ENCODE data around the gene CNTN5.

GRCh38 chr11:100235085-100235484 lies 1214.3 kb downstream of the CNTN5 start:
- TF ChIP-seq ARNTL (CRISPR knock-in tag; IDR thresholded peaks at IDR 0.05; ENCODE audit: borderline replicate concordance, low read depth) (no peak), ZNF565 (CRISPR knock-in tag; conservative IDR thresholded peaks at IDR 0.05; ENCODE audit: low read depth) (no peak), ZNF8 (CRISPR knock-in tag; IDR thresholded peaks at IDR 0.05) (no peak), RARB (CRISPR knock-in tag; IDR thresholded peaks at IDR 0.05) (no peak), ZFP3 (CRISPR knock-in tag; IDR thresholded peaks at IDR 0.05) (no peak), TOX (CRISPR knock-in tag; IDR thresholded peaks at IDR 0.05; ENCODE audit: borderline replicate concordance) (no peak), ZNF70 (CRISPR knock-in tag; IDR thresholded peaks at IDR 0.05) (no peak)

Measured in SK-N-SH treated with all-trans-retinoic acid at 6 μM for 48 hours (cell line).